NCI-H748 (cell line): ENCODE results near the gene CORT.
"Not testable (repeated sequence)": the region's sequence is repeated elsewhere in the genome, so short reads cannot be mapped to it uniquely, and the experiment has no call there.

Source experiments
- DNase-seq: peaks from one replicate; lab custom pipeline; 2025; ENCODE audit not compliant: unreplicated experiment; lab: John Stamatoyannopoulos, UW

Gene CORT

GRCh38 chr1:10437052-10437451 lies 12.8 kb upstream of the CORT start:
- DNase-seq: no peak

- no peak for DNase-seq
Measured at GRCh38 chr1:10438677-10439163, 11.1 kb upstream of the CORT start.

- no peak for DNase-seq
Measured at GRCh38 chr1:10440305-10440704, 9.5 kb upstream of the CORT start.

GRCh38 chr1:10440794-10441193 lies 9.0 kb upstream of the CORT start:
- DNase-seq: no peak

GRCh38 chr1:10444248-10444647 lies 5.6 kb upstream of the CORT start:
- DNase-seq: no peak

GRCh38 chr1:10444795-10445397 lies 4.9 kb upstream of the CORT start:
- DNase-seq: no peak

- no peak for DNase-seq
Measured at GRCh38 chr1:10446790-10447422, 2.9 kb upstream of the CORT start.

GRCh38 chr1:10450156-10450814 lies 454 bp downstream of the CORT start:
- no peak for DNase-seq

- no peak for DNase-seq
Measured at GRCh38 chr1:10450836-10451235, 1.0 kb downstream of the CORT start.

- no peak for DNase-seq
Measured at GRCh38 chr1:10451287-10451686, 1.5 kb downstream of the CORT start.

- no peak for DNase-seq
Measured at GRCh38 chr1:10456048-10456447, 6.2 kb downstream of the CORT start.

- DNase-seq: no peak
Measured at GRCh38 chr1:10456661-10457060, 6.8 kb downstream of the CORT start.

GRCh38 chr1:10457462-10457861 lies 7.6 kb downstream of the CORT start:
- not testable (repeated sequence) for DNase-seq

GRCh38 chr1:10457875-10458274 lies 8.0 kb downstream of the CORT start:
- no peak for DNase-seq

- DNase-seq: peak; percentile 6
Measured at GRCh38 chr1:10459184-10459583, 9.4 kb downstream of the CORT start.

- DNase-seq: no peak
Measured at GRCh38 chr1:10467078-10467477, 17.2 kb downstream of the CORT start.

- DNase-seq: no peak
Measured at GRCh38 chr1:10470043-10470442, 20.2 kb downstream of the CORT start.

- DNase-seq: peak; percentile 41
Measured at GRCh38 chr1:10471411-10472219, 21.8 kb downstream of the CORT start.

- DNase-seq: peak; percentile 94
Measured at GRCh38 chr1:10472220-10473144, 22.7 kb downstream of the CORT start, which contains the start of gene DFFA. DFFA (minus strand) TSS chr1:10472529; CDS start chr1:10472458, 71 bp downstream.

GRCh38 chr1:10473145-10473765 lies 23.4 kb downstream of the CORT start:
- no peak for DNase-seq
